ENCODE measurements around the gene SH2D3C. TPM values are rescaled to one million over a fixed set of nuclear protein-coding genes. Genes with fewer than 3 reads are reported as not detected.

Gene SH2D3C
- total and polyA plus RNA-seq, 9 of the 15 experiments (the other 6 are each of a cell fraction or from before 2014, with no cell fraction given), result 0.03 to 1.2 (median 0.22) TPM; not detected in 1

DNA sequence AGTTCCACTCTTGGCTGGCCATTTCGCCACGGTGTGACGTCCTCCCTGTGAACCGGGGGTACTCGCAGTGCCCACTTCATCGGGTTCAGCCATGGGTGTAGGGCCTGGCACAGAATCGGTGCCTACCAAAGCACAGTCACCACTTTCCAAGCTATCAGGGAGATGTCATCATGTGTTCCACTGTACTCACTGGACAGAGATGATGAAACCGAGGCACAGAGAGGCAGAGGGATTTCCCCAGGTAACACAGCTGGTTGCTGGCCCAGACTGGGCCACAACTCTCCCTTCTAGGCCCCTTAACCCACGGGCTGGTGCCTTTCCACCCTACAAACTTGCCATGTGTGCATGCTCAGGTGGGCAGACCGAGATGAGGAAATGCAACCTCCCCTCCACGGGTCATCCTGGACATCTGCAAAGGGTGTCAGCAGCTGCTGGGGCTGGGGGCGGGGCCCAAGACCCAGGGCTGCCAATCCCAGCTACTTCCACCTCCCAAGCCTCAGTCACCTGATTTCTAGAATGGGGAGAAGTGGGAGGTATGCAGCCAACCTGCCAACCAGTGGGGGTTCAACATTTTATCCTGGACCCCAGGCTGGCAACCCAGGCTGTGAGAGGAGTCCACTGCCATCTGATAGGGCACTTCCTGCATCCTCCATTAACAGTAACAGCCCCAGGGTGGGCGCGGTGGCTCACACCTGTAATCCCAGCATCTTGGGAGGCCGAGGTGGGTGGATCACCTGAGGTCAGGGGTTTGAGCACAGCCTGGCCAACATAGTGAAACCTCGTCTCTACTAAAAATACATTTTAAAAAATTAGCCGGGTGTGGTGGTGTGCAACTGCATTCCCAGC lies 893 bp upstream of the SH2D3C start (continued):
- no peak for TF ChIP-seq ZNF347 (CRISPR knock-in tag; IDR thresholded peaks at IDR 0.05; ENCODE audit: low read depth)
- TF ChIP-seq MCM3 (IDR thresholded peaks at IDR 0.05), result no peak
- TF ChIP-seq SMAD4 (CRISPR knock-in tag; conservative IDR thresholded peaks at IDR 0.05), result peak; percentile 32; the same call in 1 of the 2 replicates
- TF ChIP-seq DNMT1 (IDR thresholded peaks at IDR 0.05), result no peak
- peak; percentile 62; the same call in 1 of the 2 replicates for TF ChIP-seq TFAP4 (CRISPR knock-in tag; IDR thresholded peaks at IDR 0.05; ENCODE audit: borderline replicate concordance)
- TF ChIP-seq ZNF408 (CRISPR knock-in tag; IDR thresholded peaks at IDR 0.05; ENCODE audit: low read depth), result no peak
- TF ChIP-seq CEBPG (CRISPR knock-in tag; IDR thresholded peaks at IDR 0.05), result peak; percentile 94
- peak; percentile 81 to 90 for TF ChIP-seq CEBPG (tag; conservative IDR thresholded peaks at IDR 0.05 in 1 of 2, IDR thresholded peaks at IDR 0.05 in 1 of 2)
- TF ChIP-seq, protein P1, sequence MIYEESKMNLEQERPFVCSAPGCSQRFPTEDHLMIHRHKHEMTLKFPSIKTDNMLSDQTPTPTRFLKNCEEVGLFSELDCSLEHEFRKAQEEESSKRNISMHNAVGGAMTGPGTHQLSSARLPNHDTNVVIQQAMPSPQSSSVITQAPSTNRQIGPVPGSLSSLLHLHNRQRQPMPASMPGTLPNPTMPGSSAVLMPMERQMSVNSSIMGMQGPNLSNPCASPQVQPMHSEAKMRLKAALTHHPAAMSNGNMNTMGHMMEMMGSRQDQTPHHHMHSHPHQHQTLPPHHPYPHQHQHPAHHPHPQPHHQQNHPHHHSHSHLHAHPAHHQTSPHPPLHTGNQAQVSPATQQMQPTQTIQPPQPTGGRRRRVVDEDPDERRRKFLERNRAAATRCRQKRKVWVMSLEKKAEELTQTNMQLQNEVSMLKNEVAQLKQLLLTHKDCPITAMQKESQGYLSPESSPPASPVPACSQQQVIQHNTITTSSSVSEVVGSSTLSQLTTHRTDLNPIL (CRISPR knock-in tag; IDR thresholded peaks at IDR 0.05), result no peak
- 0 out of 2 replicates have a peak, but pooled peaks have one; percentile 19 for TF ChIP-seq CTBP1 (IDR thresholded peaks at IDR 0.05; ENCODE audit: borderline replicate concordance)
- TF ChIP-seq PML (IDR thresholded peaks at IDR 0.05; ENCODE audit: low read length), result no peak
- peak; percentile 91 for TF ChIP-seq BCOR (IDR thresholded peaks at IDR 0.05)
- TF ChIP-seq USF1 (CRISPR knock-in tag; IDR thresholded peaks at IDR 0.05), result no peak; the same call in 1 of the 2 replicates
- no peak for TF ChIP-seq RAD21 (CRISPR knock-in tag; conservative IDR thresholded peaks at IDR 0.05 in 1 of 2, IDR thresholded peaks at IDR 0.05 in 1 of 2)
- TF ChIP-seq SREBF1 (IDR thresholded peaks at IDR 0.05; ENCODE audit: borderline replicate concordance, low read depth, low read length), result peak; percentile 46; the same call in 1 of the 2 replicates
- TF ChIP-seq ZNF699 (CRISPR knock-in tag; IDR thresholded peaks at IDR 0.05; ENCODE audit: insufficient replicate concordance), result no peak
- TF ChIP-seq ZBED1 (IDR thresholded peaks at IDR 0.05), result no peak
- no peak for TF ChIP-seq CREB1 (IDR thresholded peaks at IDR 0.05)
- 0 out of 2 replicates have a peak, but pooled peaks have one; percentile 44 for TF ChIP-seq CREB1 (CRISPR knock-in tag; IDR thresholded peaks at IDR 0.05)
- no peak for TF ChIP-seq NR2C2 (CRISPR knock-in tag; IDR thresholded peaks at IDR 0.05)
- 0 out of 2 replicates have a peak, but pooled peaks have one; percentile 27 for TF ChIP-seq NR2C2 (tag; IDR thresholded peaks at IDR 0.05)
- TF ChIP-seq, protein P2, sequence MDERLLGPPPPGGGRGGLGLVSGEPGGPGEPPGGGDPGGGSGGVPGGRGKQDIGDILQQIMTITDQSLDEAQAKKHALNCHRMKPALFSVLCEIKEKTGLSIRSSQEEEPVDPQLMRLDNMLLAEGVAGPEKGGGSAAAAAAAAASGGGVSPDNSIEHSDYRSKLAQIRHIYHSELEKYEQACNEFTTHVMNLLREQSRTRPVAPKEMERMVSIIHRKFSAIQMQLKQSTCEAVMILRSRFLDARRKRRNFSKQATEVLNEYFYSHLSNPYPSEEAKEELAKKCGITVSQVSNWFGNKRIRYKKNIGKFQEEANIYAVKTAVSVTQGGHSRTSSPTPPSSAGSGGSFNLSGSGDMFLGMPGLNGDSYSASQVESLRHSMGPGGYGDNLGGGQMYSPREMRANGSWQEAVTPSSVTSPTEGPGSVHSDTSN (CRISPR knock-in tag; IDR thresholded peaks at IDR 0.05; ENCODE audit: low read depth), result no peak
- TF ChIP-seq, protein P2 (tag; conservative IDR thresholded peaks at IDR 0.05; ENCODE audit: low read depth), result no peak
- TF ChIP-seq KDM2B (CRISPR knock-in tag; IDR thresholded peaks at IDR 0.05), result no peak

Measured in K562 (cell line).